K562 (cell line): Measurements from ENCODE around the gene HOXC11. TPM values are rescaled to one million over a fixed set of nuclear protein-coding genes. Genes with fewer than 3 reads are reported as not detected.

Experiments
- ATAC-seq: fragments of 200-7000 bp; cut with Tn5 transposase; 3 replicates; pipeline ENCODE4 v1.9.1; 2020; ENCODE audit warnings: moderate library complexity
- Bru-seq: library from RNA; stranded (reverse); fragments of 400-500 nt; gene quantifications from one replicate; lab custom pipeline; 2021; lab: Mats Ljungman, UMichigan
- BruChase-seq, 2 experiments: library from RNA; stranded (reverse); fragments of 400-500 nt; gene quantifications; one replicate each; lab custom pipeline; 2021; lab: Mats Ljungman, UMichigan
- BruUV-seq: library from RNA; stranded (reverse); fragments of 400-500 nt; replicated peaks from 2 replicates; lab custom pipeline; 2021; lab: Mats Ljungman, UMichigan
- CTCF ChIA-PET: fragments of 300-600 bp; formaldehyde crosslinking; extraction: SDS; loops from one replicate; lab custom pipeline; 2021; ENCODE audit warnings: low intra/inter-chr PET ratio; lab: Yijun Ruan, JAX
- POLR2A ChIA-PET: fragments of 300-600, 350-650 bp; sonication (Branson Sonifier 250); formaldehyde crosslinking; extraction: SDS; loops from one replicate; lab custom pipeline; 2021; ENCODE audit warnings: antibody characterized with exemption, inconsistent platforms; lab: Yijun Ruan, JAX
- DNase-seq, 4 experiments: peaks; one replicate each; pipeline versions ENCODE4 v3.0.0 to v3.0.0-alpha.2; 2011 to 2018; ENCODE audit warnings: low spot score in 3 of 4, mixed read lengths in 3 of 4; ENCODE audit errors: extremely low read depth in 1 of 4
- FAIRE-seq: peaks from 2 replicates; lab custom pipeline; 2011; peaks lifted over from hg19 to GRCh38; lab: Jason Lieb, UNC
- H2AFZ ChIP-seq: 2 replicates; pipeline ENCODE4 v1.6.0; 2011; ENCODE audit warnings: low read depth, low read length, control low read depth, inconsistent platforms
- H3K27ac ChIP-seq: fragments of 200-600 bp; 3 replicates; pipeline ENCODE4 v1.8.0; 2011; ENCODE audit warnings: low read depth, mild to moderate bottlenecking, control low read depth, inconsistent platforms, low read length, moderate library complexity, mixed read lengths; ENCODE audit errors: extremely low read depth
- H3K27me3 ChIP-seq, 2 experiments: fragments of 300-600 bp in 1 of 2; 2 replicates in 1 of 2; 3 replicates in 1 of 2; pipeline versions ENCODE4 v1.6.0 to v1.8.0; 2011; ENCODE audit warnings: inconsistent platforms in 2 of 2, low read length in 2 of 2, mild to moderate bottlenecking in 1 of 2, mixed read lengths in 1 of 2, moderate library complexity in 1 of 2; ENCODE audit not compliant: control insufficient read depth in 2 of 2, insufficient read depth in 2 of 2
- H3K36me3 ChIP-seq: fragments of 300-600 bp; 3 replicates; pipeline ENCODE4 v1.8.0; 2011; ENCODE audit warnings: mild to moderate bottlenecking, low read length, inconsistent platforms; ENCODE audit not compliant: control insufficient read depth, insufficient read depth
- H3K4me1 ChIP-seq, 2 experiments: fragments of 200-600 bp in 1 of 2; replicated peaks in 1 of 2; 2 replicates in 1 of 2; 3 replicates in 1 of 2; pipeline versions ENCODE4 v1.5.1 to v1.8.0; 2011; ENCODE audit warnings: inconsistent platforms in 2 of 2, low read length in 2 of 2, mild to moderate bottlenecking in 1 of 2, mixed read lengths in 1 of 2, moderate library complexity in 1 of 2; ENCODE audit not compliant: control insufficient read depth in 2 of 2, insufficient read depth in 2 of 2
- H3K4me2 ChIP-seq: 2 replicates; pipeline ENCODE4 v1.6.1; 2011; ENCODE audit warnings: low read length, control low read depth, inconsistent platforms, mixed read lengths; ENCODE audit not compliant: insufficient read depth
- H3K4me3 ChIP-seq: fragments of 200-600 bp; sonication (generic), shearing (Covaris generic); 2 replicates; pipeline ENCODE4 v1.5.1; 2016; ENCODE audit warnings: control low read depth, inconsistent platforms
- H3K79me2 ChIP-seq: fragments of 200-600 bp; 3 replicates; pipeline ENCODE4 v1.8.0; 2011; ENCODE audit warnings: low read length, inconsistent platforms; ENCODE audit not compliant: control insufficient read depth, insufficient read depth
- H3K9ac ChIP-seq, 2 experiments: 2 replicates each; pipeline versions ENCODE4 v1.6.0 to v1.6.1; 2011; ENCODE audit warnings: low read depth in 2 of 2, low read length in 2 of 2, control low read depth in 1 of 2, inconsistent platforms in 1 of 2, mild to moderate bottlenecking in 1 of 2, mixed read lengths in 1 of 2; ENCODE audit not compliant: insufficient read depth in 1 of 2
- H3K9me1 ChIP-seq: one replicate; pipeline ENCODE4 v1.6.0; 2011; ENCODE audit warnings: inconsistent platforms, mild to moderate bottlenecking, low read length, moderate library complexity; ENCODE audit not compliant: control insufficient read depth, insufficient read depth
- H3K9me3 ChIP-seq: replicated peaks from 2 replicates; pipeline ENCODE4 v1.5.1; 2011; ENCODE audit warnings: low read depth, low read length, inconsistent platforms; ENCODE audit not compliant: control insufficient read depth, insufficient read depth
- H4K20me1 ChIP-seq: replicated peaks from 2 replicates; pipeline ENCODE4 v1.6.1; 2011; ENCODE audit warnings: low read length, inconsistent platforms, mixed read lengths; ENCODE audit not compliant: control insufficient read depth, insufficient read depth
- whole genome bisulfite sequencing: fragments of 100-300 bp; shearing (Covaris generic); methylation state at CpG from one replicate; pipeline ENCODE4 v1.1.6; 2016; ENCODE audit warnings: low coverage, mixed read lengths; ENCODE audit not compliant: insufficient coverage; ENCODE audit errors: missing lambda C conversion rate; 5-methylcytosine and 5-hydroxymethylcytosine counted together
- in situ Hi-C: fragments of 300-500 bp; cut with MboI; formaldehyde crosslinking; loops from 4 replicates; pipeline ENCODE4 v1.15.0; 2018; ENCODE audit warnings: inconsistent platforms, mixed read lengths
- intact Hi-C: fragments of 100-400 bp; cut with micrococcal nuclease; formaldehyde crosslinking; loops from 2 replicates; pipeline ENCODE4 v1.14.2; 2022
- long read RNA-seq, 3 experiments: library from polyadenylated mRNA in 2 of 3; library from RNA in 1 of 3; unstranded in 2 of 3; stranded (forward) in 1 of 3; transcript quantifications; one replicate each; pipeline ENCODE4 v2.0.0, GENCODE V29; 2019 to 2022
- polyA minus RNA-seq, 3 experiments: library from RNA; depleted of rRNA, polyadenylated mRNA; stranded (reverse); fragments of >200 nt; gene quantifications; 2 replicates each; pipeline ENCODE4 v1.2.3, GENCODE V29; 2011
- polyA plus RNA-seq, 8 experiments: library from polyadenylated mRNA; depleted of rRNA in 4 of 8; stranded (reverse) in 5 of 8; unstranded in 3 of 8; fragments of >200 nt; fragmentation: Nextera tagmentation in 2 of 8; fragmentation: Illumina TruSeq in 1 of 8; extraction: Ambion mirVana in 2 of 8; extraction: Trizol in 1 of 8; gene quantifications; 2 replicates each; pipeline versions ENCODE4 v1.2.1 to v1.2.3, GENCODE V29; 2011 to 2014; ENCODE audit warnings: inconsistent platforms in 1 of 8, missing spikeins in 1 of 8
- total RNA-seq, 7 experiments: library from RNA; depleted of rRNA in 6 of 7; stranded (reverse); fragments of >200 nt in 6 of 7; fragmentation: Illumina TruSeq in 2 of 7; extraction: Trizol in 2 of 7; gene quantifications; 2 replicates each; pipeline versions ENCODE4 v1.2.1 to v1.2.3, GENCODE V29; 2011 to 2021; ENCODE audit warnings: low replicate concordance in 1 of 7
- TF ChIP-seq, protein P1 (sequence below): sonication (generic); formaldehyde crosslinking; IDR thresholded peaks from 2 replicates; pipeline ENCODE4 v1.5.0; 2020; ENCODE audit warnings: missing genetic modification reagents
- TF ChIP-seq, protein P2 (sequence below): fragments of 450-650 bp; formaldehyde crosslinking; IDR thresholded peaks from 2 replicates; pipeline ENCODE4 v1.4.0; 2020; ENCODE audit warnings: mild to moderate bottlenecking, mixed read lengths
- TF ChIP-seq, protein P3 (sequence below): fragments of 200-800 bp; sonication (Bioruptor generic); IDR thresholded peaks from 2 replicates; pipeline ENCODE4 v1.6.1; 2017; ENCODE audit warnings: missing genetic modification characterization, missing compliant biosample characterization

HOXC11 gene
- total RNA-seq (2011; cell fraction: chromatin; rRNA removed; ENCODE audit: low replicate concordance), result not detected in 2 replicates
- total RNA-seq (2011; cell fraction: nucleolus; rRNA removed), result not detected in 2 replicates
- total RNA-seq (2011; cell fraction: nucleoplasm; rRNA removed), result not detected in 2 replicates
- not detected in 2 replicates for total RNA-seq (2014; rRNA removed)
- not detected in 2 replicates for total RNA-seq (2014; rRNA removed; fragmentation: Illumina TruSeq; extraction: Trizol)
- not detected in 2 replicates for total RNA-seq (2015; rRNA removed; fragmentation: Illumina TruSeq; extraction: Trizol)
- total RNA-seq (2021), result not detected in 2 replicates
- 0.04 TPM in 1 of 2 replicates, not detected in the other for polyA plus RNA-seq (2011; rRNA removed)
- 0.13 TPM in 1 of 2 replicates, not detected in the other for polyA plus RNA-seq (2011; cell fraction: cytosol; rRNA removed)
- polyA plus RNA-seq (2011; cell fraction: nucleus; rRNA removed), result 0.17 and 0.25 TPM in 2 replicates
- 0.03 and 0.07 TPM in 2 replicates for polyA plus RNA-seq (2012)
- not detected in 2 replicates for polyA plus RNA-seq (2014; fragmentation: Illumina TruSeq; extraction: Trizol)
- not detected for polyA plus RNA-seq (2014; fragmentation: Nextera tagmentation; extraction: Ambion mirVana)
- polyA plus RNA-seq (2014; rRNA removed), result not detected in 2 replicates
- not detected in 2 replicates for polyA minus RNA-seq (2011; rRNA and poly(A)+ RNA removed)
- polyA minus RNA-seq (2011; cell fraction: cytosol; rRNA and poly(A)+ RNA removed), result not detected in 2 replicates
- polyA minus RNA-seq (2011; cell fraction: nucleus; rRNA and poly(A)+ RNA removed), result 0.11 TPM in 1 of 2 replicates, not detected in the other
- Bru-seq, nascent RNA, result percentile 13 among the genes with signal in this experiment
- not detected for BruChase-seq, experiment 1, labeled RNA remaining after a 2-hour chase
- BruChase-seq, experiment 2, labeled RNA remaining after a 6-hour chase, result not detected
- long read RNA-seq, experiment 1, result 0 reads
- long read RNA-seq, experiment 2, result 0 reads
- long read RNA-seq, experiment 3, result 0 reads

DNA sequence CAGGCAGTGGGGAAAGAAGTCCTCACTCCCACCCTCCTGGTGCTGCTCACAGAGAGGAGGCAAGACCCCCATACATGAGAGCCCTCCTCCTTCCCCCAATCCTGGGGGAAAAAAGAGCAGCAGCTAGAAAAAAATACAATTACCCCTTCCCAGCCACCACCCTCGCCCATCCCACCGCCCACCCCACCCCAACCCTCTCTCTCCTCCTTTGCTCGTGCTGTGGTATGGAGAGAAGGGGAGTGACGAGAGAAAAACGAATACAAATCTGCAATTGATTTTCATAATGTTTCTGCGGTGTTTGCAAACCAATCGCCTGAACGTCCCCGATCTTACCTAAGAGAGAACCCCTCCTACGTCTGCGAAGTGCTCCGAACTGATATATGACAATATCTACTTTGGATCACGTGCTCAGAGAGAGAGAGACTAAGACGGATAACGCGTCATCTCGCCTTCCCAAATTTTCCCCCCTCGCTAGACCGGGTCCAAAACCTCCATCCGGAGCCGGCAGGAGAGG lies at the start of gene HOXC11:
HOXC11 (plus strand) TSS at position 405 of the 514 bp plus-strand sequence. CDS start 116 bp downstream, outside the sequence.
- Histone ChIP-seq H4K20me1 (peaks cover 5% of the 10 kb centered on the region; the same call in 1 of the 2 replicates), H3K9me3 (no peaks in the 10 kb centered on the region), H3K9me1 (no peaks in the 10 kb centered on the region), H2AFZ (no peak within 1 kb of the TSS), H3K9ac (no peak within 1 kb of the TSS), H3K36me3 (no peaks in the 10 kb centered on the region), H3K79me2 (no peaks in the 10 kb centered on the region), H3K4me2 (no peak within 1 kb of the TSS), H3K4me3 (no peak within 1 kb of the TSS), H3K27ac (no peak within 1 kb of the TSS), H3K4me1 (peaks cover 0 to 25% of the 10 kb centered on the region in 2 experiments; a peak in 2 of 5 replicates), H3K27me3 (peaks cover 61 to 82% of the 10 kb centered on the region in 2 experiments)
- BruUV-seq, result no TSS peak
- no peak for FAIRE-seq
- ATAC-seq, result no peak
- intact Hi-C loops, result no loop called here
- WGBS, result 12% methylated on average over 18 of the region's 21 CpGs
- POLR2A ChIA-PET, result interaction anchor here (0.6 kb wide), 1 partner anchor 231 kb away, joined by 3 read pairs; no protein-coding TSS in a partner anchor
- in situ Hi-C loops, result no loop called here
- CTCF ChIA-PET, result no interaction called here
- TF ChIP-seq, protein P1, sequence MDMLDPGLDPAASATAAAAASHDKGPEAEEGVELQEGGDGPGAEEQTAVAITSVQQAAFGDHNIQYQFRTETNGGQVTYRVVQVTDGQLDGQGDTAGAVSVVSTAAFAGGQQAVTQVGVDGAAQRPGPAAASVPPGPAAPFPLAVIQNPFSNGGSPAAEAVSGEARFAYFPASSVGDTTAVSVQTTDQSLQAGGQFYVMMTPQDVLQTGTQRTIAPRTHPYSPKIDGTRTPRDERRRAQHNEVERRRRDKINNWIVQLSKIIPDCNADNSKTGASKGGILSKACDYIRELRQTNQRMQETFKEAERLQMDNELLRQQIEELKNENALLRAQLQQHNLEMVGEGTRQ, result peak; percentile 45; the same call in 1 of the 2 replicates
- TF ChIP-seq, protein P2, sequence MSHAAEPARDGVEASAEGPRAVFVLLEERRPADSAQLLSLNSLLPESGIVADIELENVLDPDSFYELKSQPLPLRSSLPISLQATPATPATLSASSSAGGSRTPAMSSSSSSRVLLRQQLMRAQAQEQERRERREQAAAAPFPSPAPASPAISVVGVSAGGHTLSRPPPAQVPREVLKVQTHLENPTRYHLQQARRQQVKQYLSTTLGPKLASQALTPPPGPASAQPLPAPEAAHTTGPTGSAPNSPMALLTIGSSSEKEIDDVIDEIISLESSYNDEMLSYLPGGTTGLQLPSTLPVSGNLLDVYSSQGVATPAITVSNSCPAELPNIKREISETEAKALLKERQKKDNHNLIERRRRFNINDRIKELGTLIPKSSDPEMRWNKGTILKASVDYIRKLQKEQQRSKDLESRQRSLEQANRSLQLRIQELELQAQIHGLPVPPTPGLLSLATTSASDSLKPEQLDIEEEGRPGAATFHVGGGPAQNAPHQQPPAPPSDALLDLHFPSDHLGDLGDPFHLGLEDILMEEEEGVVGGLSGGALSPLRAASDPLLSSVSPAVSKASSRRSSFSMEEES (CRISPR knock-in tag), result peak; percentile 36
- TF ChIP-seq, protein P3, sequence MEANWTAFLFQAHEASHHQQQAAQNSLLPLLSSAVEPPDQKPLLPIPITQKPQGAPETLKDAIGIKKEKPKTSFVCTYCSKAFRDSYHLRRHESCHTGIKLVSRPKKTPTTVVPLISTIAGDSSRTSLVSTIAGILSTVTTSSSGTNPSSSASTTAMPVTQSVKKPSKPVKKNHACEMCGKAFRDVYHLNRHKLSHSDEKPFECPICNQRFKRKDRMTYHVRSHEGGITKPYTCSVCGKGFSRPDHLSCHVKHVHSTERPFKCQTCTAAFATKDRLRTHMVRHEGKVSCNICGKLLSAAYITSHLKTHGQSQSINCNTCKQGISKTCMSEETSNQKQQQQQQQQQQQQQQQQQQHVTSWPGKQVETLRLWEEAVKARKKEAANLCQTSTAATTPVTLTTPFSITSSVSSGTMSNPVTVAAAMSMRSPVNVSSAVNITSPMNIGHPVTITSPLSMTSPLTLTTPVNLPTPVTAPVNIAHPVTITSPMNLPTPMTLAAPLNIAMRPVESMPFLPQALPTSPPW, result no peak
- no peak for DNase-seq
